HEK293 (cell line): ENCODE measurements around the gene CNTNAP4.

Experiments used
- CTCF ChIP-seq: fragments of 450-650 bp; formaldehyde crosslinking; IDR thresholded peaks from 2 replicates; pipeline ENCODE4 v1.5.1; 2016; ENCODE audit warnings: missing biosample characterization, missing genetic modification characterization
- KLF17 ChIP-seq: fragments of 450-650 bp; formaldehyde crosslinking; IDR thresholded peaks from 2 replicates; pipeline ENCODE4 v1.5.1; 2016; ENCODE audit warnings: missing biosample characterization, missing genetic modification characterization
- ZBTB6 ChIP-seq: fragments of 450-650 bp; formaldehyde crosslinking; IDR thresholded peaks from 2 replicates; pipeline ENCODE4 v1.5.1; 2017; ENCODE audit warnings: missing biosample characterization, missing genetic modification characterization
- ZNF239 ChIP-seq: fragments of 450-650 bp; formaldehyde crosslinking; IDR thresholded peaks from 2 replicates; pipeline ENCODE4 v1.5.1; 2016; ENCODE audit warnings: missing biosample characterization, missing genetic modification characterization
- ZNF549 ChIP-seq: fragments of 450-650 bp; IDR thresholded peaks from 2 replicates; pipeline ENCODE4 v1.5.1; 2018; ENCODE audit warnings: missing biosample characterization, missing genetic modification characterization, mild to moderate bottlenecking, inconsistent platforms, moderate library complexity
- ZNF76 ChIP-seq: fragments of 450-650 bp; formaldehyde crosslinking; IDR thresholded peaks from 2 replicates; pipeline ENCODE4; 2016; ENCODE audit warnings: low read depth, missing biosample characterization, missing genetic modification characterization, borderline replicate concordance

- TF ChIP-seq ZNF549 (tag by site-specific recombination) (no peak), CTCF (tag by site-specific recombination) (no peak), ZNF239 (tag by site-specific recombination) (no peak), ZNF76 (tag by site-specific recombination) (no peak), ZBTB6 (tag by site-specific recombination) (no peak), KLF17 (tag by site-specific recombination) (no peak)
These were observed 212.9 kb downstream of the CNTNAP4 start for GRCh38 chr16:76490036-76490639.
